OCI-LY1 (cell line): Measurements from ENCODE around the gene DUSP14.

ENCODE experiments used
- H2AFZ ChIP-seq: fragments of 200-600 bp; sonication (generic), shearing (Covaris generic); 2 replicates; pipeline ENCODE4 v1.6.0; 2014; ENCODE audit warnings: antibody characterized with exemption, mild to moderate bottlenecking, low read length
- H3F3A ChIP-seq: fragments of 200-600 bp; sonication (generic), shearing (Covaris generic); 2 replicates; pipeline ENCODE4 v1.6.0; 2014; ENCODE audit warnings: mild to moderate bottlenecking, antibody characterized with exemption, low read length, moderate library complexity; ENCODE audit not compliant: insufficient read depth
- H3K27ac ChIP-seq: fragments of 200-600 bp; sonication (generic); 2 replicates; pipeline ENCODE4 v1.5.1; 2014; ENCODE audit warnings: low read length, mixed run types, mild to moderate bottlenecking, low read depth; ENCODE audit not compliant: poor library complexity, severe bottlenecking
- H3K27me3 ChIP-seq: fragments of 200-600 bp; sonication (generic); 2 replicates; pipeline ENCODE4 v1.6.0; 2014; ENCODE audit warnings: antibody characterized with exemption, mild to moderate bottlenecking, low read length, moderate library complexity; ENCODE audit not compliant: insufficient read depth
- H3K36me3 ChIP-seq: fragments of 200-600 bp; sonication (generic); 2 replicates; pipeline ENCODE4 v1.6.1; 2014; ENCODE audit warnings: mild to moderate bottlenecking, antibody characterized with exemption, low read length, moderate library complexity, mixed read lengths; ENCODE audit not compliant: insufficient read depth
- H3K4me1 ChIP-seq: fragments of 200-600 bp; sonication (generic); 2 replicates; pipeline ENCODE4 v1.5.1; 2014; ENCODE audit warnings: mild to moderate bottlenecking, low read length, moderate library complexity; ENCODE audit not compliant: insufficient read depth, severe bottlenecking
- H3K4me2 ChIP-seq: fragments of 200-600 bp; sonication (generic), shearing (Covaris generic); 2 replicates; pipeline ENCODE4 v1.6.1; 2014; ENCODE audit warnings: low read length
- H3K4me3 ChIP-seq: fragments of 200-600 bp; sonication (generic); 2 replicates; pipeline ENCODE4 v1.5.1; 2014; ENCODE audit warnings: low read length, low read depth, mild to moderate bottlenecking, mixed read lengths; ENCODE audit not compliant: poor library complexity, severe bottlenecking
- H3K79me2 ChIP-seq: fragments of 200-600 bp; shearing (Covaris generic); 2 replicates; pipeline ENCODE4 v1.6.1; 2016; ENCODE audit warnings: mixed run types, low read length, mixed read lengths; ENCODE audit not compliant: insufficient read depth
- H3K9ac ChIP-seq: fragments of 200-600 bp; sonication (generic), shearing (Covaris generic); 2 replicates; pipeline ENCODE4 v1.6.1; 2014; ENCODE audit warnings: mild to moderate bottlenecking, low read length, mixed read lengths
- H3K9me2 ChIP-seq: fragments of 200-600 bp; sonication (generic), shearing (Covaris generic); 2 replicates; pipeline ENCODE4 v1.6.1; 2014; ENCODE audit warnings: low read depth, mild to moderate bottlenecking, low read length, mixed read lengths
- H3K9me3 ChIP-seq: fragments of 200-600 bp; shearing (Covaris generic); 2 replicates; pipeline ENCODE4 v1.6.1; 2014; ENCODE audit warnings: low read length, mixed read lengths
- H4K20me1 ChIP-seq: fragments of 200-600 bp; sonication (generic), shearing (Covaris generic); 2 replicates; pipeline ENCODE4 v1.6.0; 2016; ENCODE audit warnings: mild to moderate bottlenecking, low read length; ENCODE audit not compliant: insufficient read depth
- CTCF ChIP-seq: fragments of 200-600 bp; sonication (generic), shearing (Covaris generic); IDR thresholded peaks from 2 replicates; pipeline ENCODE4 v1.5.1; 2017; ENCODE audit warnings: mild to moderate bottlenecking, antibody characterized with exemption, low read length, moderate library complexity, mixed read lengths
- EZH2 ChIP-seq: fragments of 200-600 bp; sonication (generic), shearing (Covaris generic); IDR thresholded peaks from 2 replicates; pipeline ENCODE4 v1.8.0; 2017; ENCODE audit warnings: borderline replicate concordance, mixed run types, mild to moderate bottlenecking, antibody characterized with exemption, low read length, moderate library complexity, mixed read lengths

DUSP14 gene

GRCh38 chr17:37535906-37536305 lies 46.2 kb downstream of the DUSP14 start:
- TF ChIP-seq CTCF (no peak), EZH2 (no peak)
- Histone ChIP-seq H3K79me2 (no peaks in the 10 kb centered on the region), H4K20me1 (no peaks in the 10 kb centered on the region), H3K9me3 (no peaks in the 10 kb centered on the region), H3K4me2 (no peak overlapping the region), H2AFZ (no peak overlapping the region), H3K27me3 (no peaks in the 10 kb centered on the region), H3K4me3 (no peak overlapping the region), H3K9me2 (no peaks in the 10 kb centered on the region), H3F3A (no peaks in the 10 kb centered on the region), H3K36me3 (peaks cover 81% of the 10 kb centered on the region), H3K9ac (no peak overlapping the region), H3K4me1 (no peaks in the 10 kb centered on the region), H3K27ac (no peak overlapping the region)

- no peak overlapping the region for H3K27ac ChIP-seq
- H2AFZ ChIP-seq: no peak overlapping the region
- no peak overlapping the region for H3K4me2 ChIP-seq
- peaks cover 94% of the 10 kb centered on the region for H3K36me3 ChIP-seq
- no peaks in the 10 kb centered on the region for H4K20me1 ChIP-seq
- no peak overlapping the region for H3K4me3 ChIP-seq
- no peaks in the 10 kb centered on the region for H3K27me3 ChIP-seq
- no peak for TF ChIP-seq EZH2
- TF ChIP-seq CTCF: no peak
- H3K9me2 ChIP-seq: no peaks in the 10 kb centered on the region
- no peak overlapping the region for H3K9ac ChIP-seq
- no peaks in the 10 kb centered on the region for H3K4me1 ChIP-seq
- H3F3A ChIP-seq: peaks cover 5% of the 10 kb centered on the region; the same call in 1 of the 2 replicates
- H3K9me3 ChIP-seq: no peaks in the 10 kb centered on the region
- H3K79me2 ChIP-seq: no peaks in the 10 kb centered on the region
Observed at GRCh38 chr17:37538981-37539659, 49.4 kb downstream of the DUSP14 start.

- H3K27ac ChIP-seq: no peak overlapping the region
- no peaks in the 10 kb centered on the region for H3K9me2 ChIP-seq
- no peaks in the 10 kb centered on the region for H3K9me3 ChIP-seq
- H3K4me3 ChIP-seq: no peak overlapping the region
- H3K4me2 ChIP-seq: no peak overlapping the region
- peaks cover 5% of the 10 kb centered on the region; the same call in 1 of the 2 replicates for H3F3A ChIP-seq
- no peaks in the 10 kb centered on the region for H3K27me3 ChIP-seq
- no peaks in the 10 kb centered on the region for H4K20me1 ChIP-seq
- peaks cover 17% of the 10 kb centered on the region; the same call in 1 of the 2 replicates for H3K79me2 ChIP-seq
- no peak for TF ChIP-seq EZH2
- TF ChIP-seq CTCF: no peak
- no peak overlapping the region for H2AFZ ChIP-seq
- H3K36me3 ChIP-seq: peaks cover 83% of the 10 kb centered on the region
- H3K9ac ChIP-seq: no peak overlapping the region
- H3K4me1 ChIP-seq: no peaks in the 10 kb centered on the region
Observed at GRCh38 chr17:37541880-37542660, 52.4 kb downstream of the DUSP14 start.
